ENCODE measurements around the gene THRAP3.

- no peak for TF ChIP-seq CTCF (IDR thresholded peaks at IDR 0.05)
- no peak for TF ChIP-seq POLR2A (IDR thresholded peaks at IDR 0.05)
Measured at GRCh38 chr1:36199934-36200741, 24.1 kb upstream of the THRAP3 start.

Measured in thyroid gland (tissue), 4 donors.